ENCODE data around the gene SPATA31C2.
"Not testable (repeated sequence)": the region's sequence is repeated elsewhere in the genome, so short reads cannot be mapped to it uniquely, and the experiment has no call there.

SPATA31C2 gene

GRCh38 chr9:88118121-88118520, 20.2 kb downstream of the SPATA31C2 start:
- not testable (repeated sequence) for DNase-seq

- not testable (repeated sequence) for DNase-seq
Observed at GRCh38 chr9:88114968-88115612, 23.2 kb downstream of the SPATA31C2 start.

GRCh38 chr9:88114283-88114967, 23.9 kb downstream of the SPATA31C2 start:
- DNase-seq = not testable (repeated sequence)

GRCh38 chr9:88113156-88114130, 24.8 kb downstream of the SPATA31C2 start:
- not testable (repeated sequence) for DNase-seq

GRCh38 chr9:88110026-88110425, 28.2 kb downstream of the SPATA31C2 start:
- DNase-seq = no peak

GRCh38 chr9:88108779-88109178, 29.5 kb downstream of the SPATA31C2 start:
- DNase-seq = no peak

- DNase-seq = no peak
Observed at GRCh38 chr9:88106492-88106891, 31.8 kb downstream of the SPATA31C2 start.

GRCh38 chr9:88092797-88093331, 45.4 kb downstream of the SPATA31C2 start:
- no peak for DNase-seq

GRCh38 chr9:88090151-88090581, 48.1 kb downstream of the SPATA31C2 start:
- no peak for DNase-seq

GRCh38 chr9:88087906-88088305, 50.4 kb downstream of the SPATA31C2 start:
- DNase-seq = no peak

- no peak for DNase-seq
Observed at GRCh38 chr9:88085476-88085875, 52.8 kb downstream of the SPATA31C2 start.

GRCh38 chr9:88084357-88085183, 53.7 kb downstream of the SPATA31C2 start:
- no peak for DNase-seq
